Uterus (tissue), 4 donors: ENCODE results near the gene GABRB1. TPM values are rescaled to one million over a fixed set of nuclear protein-coding genes. Genes with fewer than 3 reads are reported as not detected.

Source experiments
- DNase-seq, 2 donors: peaks; one replicate each; pipeline ENCODE4 v3.0.0-alpha.2; 2019 to 2020
- H3K27ac ChIP-seq, 2 donors: fragments of 200-600 bp; sonication (generic); 1 replicate in 1 of 2; 2 replicates in 1 of 2; pipeline ENCODE4 v1.5.1; 2016 to 2018
- H3K27me3 ChIP-seq, 2 donors: fragments of 200-600 bp; sonication (generic); one replicate each; pipeline ENCODE4 v1.5.1; 2018 to 2019; ENCODE audit warnings: control low read depth in 1 of 2
- H3K36me3 ChIP-seq, 2 donors: fragments of 200-600 bp; sonication (generic); one replicate each; pipeline ENCODE4 v1.5.1; 2019; ENCODE audit warnings: control low read depth in 1 of 2
- H3K4me1 ChIP-seq, 2 donors: fragments of 200-600 bp; sonication (generic); one replicate each; pipeline ENCODE4 v1.5.1; 2018 to 2019; ENCODE audit warnings: control low read depth in 1 of 2
- H3K4me3 ChIP-seq, 2 donors: fragments of 200-600 bp; sonication (generic); 1 replicate in 1 of 2; 2 replicates in 1 of 2; pipeline ENCODE4 v1.5.1; 2018 to 2019; ENCODE audit warnings: mild to moderate bottlenecking in 1 of 2
- H3K9me3 ChIP-seq, 2 donors: fragments of 200-600 bp; sonication (generic); one replicate each; pipeline ENCODE4 v1.5.1; 2019; ENCODE audit warnings: control low read depth in 1 of 2
- CTCF ChIP-seq, 4 experiments: fragments of 200-600 bp in 2 of 4; fragments of 450-650 bp in 2 of 4; sonication (generic) in 2 of 4; IDR thresholded peaks; one replicate each; pipeline ENCODE4 v1.5.1; 2016 to 2019; ENCODE audit warnings: antibody characterized with exemption in 4 of 4, mild to moderate bottlenecking in 2 of 4, moderate library complexity in 1 of 4
- POLR2A ChIP-seq, 2 donors: fragments of 450-650 bp; IDR thresholded peaks; one replicate each; pipeline ENCODE4 v1.6.1; 2016; ENCODE audit warnings: antibody characterized with exemption in 2 of 2, mild to moderate bottlenecking in 1 of 2, moderate library complexity in 1 of 2
- intact Hi-C: fragments of 100-400 bp; cut with DNase I; formaldehyde crosslinking; loops from one replicate; pipeline ENCODE4 v1.15.1; 2023; ENCODE audit warnings: low total_unique reads
- total RNA-seq, 4 donors: library from RNA; depleted of rRNA in 3 of 4; stranded (reverse); fragments of >200 nt in 3 of 4; gene quantifications; one replicate each; pipeline versions ENCODE4 v1.1.0 to v1.2.4, GENCODE V29; 2014 to 2023
- donor health status: DM: yes; HTN: yes; CAD: no.

The GABRB1 gene
- total RNA-seq, 4 donors from 2014 or later = 1.2 to 1.5 TPM; not detected in 2

DNA sequence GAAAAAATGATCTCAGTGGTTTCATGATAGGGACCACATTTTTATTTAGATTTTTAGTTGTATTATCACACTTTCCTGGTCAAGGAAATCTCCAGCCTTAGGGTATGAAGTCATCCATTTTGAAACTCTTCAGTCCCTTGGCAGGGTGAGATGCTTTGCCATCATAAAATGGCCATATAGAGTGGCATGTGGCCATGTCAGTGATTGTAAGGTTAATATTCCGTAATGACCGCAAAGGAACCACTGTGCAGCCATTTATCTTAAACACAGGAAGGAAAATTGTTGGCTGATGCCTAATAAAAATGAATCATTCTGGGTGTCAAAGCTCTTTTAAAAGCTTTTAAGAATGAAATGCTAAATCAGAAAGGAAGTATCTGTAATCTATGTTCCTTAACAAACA, 396.6 kb downstream of the GABRB1 start:
- no peaks in the 10 kb centered on the region for H3K4me1 ChIP-seq
- TF ChIP-seq CTCF (IDR thresholded peaks at IDR 0.05) (no peak), POLR2A (IDR thresholded peaks at IDR 0.05) (no peak)
- H3K27ac ChIP-seq = no peak overlapping the region
- intact Hi-C loops = no loop called here
- no peaks in the 10 kb centered on the region for H3K27me3 ChIP-seq
- no peak overlapping the region for H3K4me3 ChIP-seq
- H3K9me3 ChIP-seq = no peaks in the 10 kb centered on the region
- no peak for DNase-seq
- H3K36me3 ChIP-seq = no peaks in the 10 kb centered on the region

DNA sequence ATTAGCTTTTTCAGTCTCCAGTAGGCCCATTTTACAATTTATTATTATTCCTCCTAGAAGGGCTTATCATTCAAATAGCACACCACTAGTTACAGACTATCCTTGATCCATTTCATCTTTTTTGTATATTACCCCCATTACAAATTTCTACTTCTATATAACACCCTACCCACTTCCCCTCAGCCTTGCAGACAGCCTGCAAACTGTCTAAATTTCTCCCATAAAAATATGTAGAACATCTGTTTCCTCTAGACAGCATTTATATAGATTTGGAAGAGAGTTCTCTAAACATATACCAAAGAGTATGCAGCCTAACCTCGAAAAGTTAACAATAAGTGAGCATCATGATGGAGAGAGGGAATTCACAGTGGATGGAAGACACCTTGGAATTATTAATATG, 401.4 kb downstream of the GABRB1 start:
- no peak overlapping the region for H3K27ac ChIP-seq
- TF ChIP-seq CTCF (IDR thresholded peaks at IDR 0.05) = no peak
- TF ChIP-seq POLR2A (IDR thresholded peaks at IDR 0.05) = no peak
- no peaks in the 10 kb centered on the region for H3K27me3 ChIP-seq
- H3K9me3 ChIP-seq = no peaks in the 10 kb centered on the region
- H3K36me3 ChIP-seq = no peaks in the 10 kb centered on the region
- DNase-seq = no peak
- intact Hi-C loops = no loop called here
- H3K4me3 ChIP-seq = no peak overlapping the region
- no peaks in the 10 kb centered on the region for H3K4me1 ChIP-seq

DNA sequence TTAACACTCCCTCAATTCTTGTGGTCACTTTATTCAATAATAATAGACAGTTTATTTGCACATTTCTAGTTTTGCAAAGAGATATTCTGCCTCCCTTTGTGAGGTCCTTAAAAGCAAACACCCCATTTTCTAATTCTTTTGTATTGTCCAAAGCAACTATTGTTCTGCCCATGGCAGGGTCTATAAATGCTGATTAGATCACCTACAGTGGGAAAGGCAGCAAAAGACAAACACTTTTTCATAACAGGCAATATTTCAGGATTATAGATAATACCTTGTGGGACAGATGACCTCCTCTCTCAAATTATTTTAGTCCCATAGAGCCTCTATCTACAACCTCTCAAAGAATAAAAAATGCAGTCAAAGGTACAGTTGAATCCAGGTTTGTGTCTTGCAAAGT, 403.6 kb downstream of the GABRB1 start:
- TF ChIP-seq CTCF (IDR thresholded peaks at IDR 0.05) (no peak), POLR2A (IDR thresholded peaks at IDR 0.05) (no peak)

GRCh38 chr4:47442980-47443379, 411.6 kb downstream of the GABRB1 start:
- no peak for DNase-seq
- Histone ChIP-seq H3K4me1 (no peaks in the 10 kb centered on the region), H3K27me3 (no peaks in the 10 kb centered on the region), H3K4me3 (no peak overlapping the region), H3K36me3 (no peaks in the 10 kb centered on the region), H3K27ac (no peak overlapping the region), H3K9me3 (no peaks in the 10 kb centered on the region)
- no peak for TF ChIP-seq CTCF (IDR thresholded peaks at IDR 0.05)
- TF ChIP-seq POLR2A (IDR thresholded peaks at IDR 0.05) = no peak
- intact Hi-C loops = no loop called here

More for the DNA sequence above, 403.6 kb downstream of the GABRB1 start:
- Histone ChIP-seq H3K9me3 (no peaks in the 10 kb centered on the region), H3K36me3 (no peaks in the 10 kb centered on the region), H3K4me1 (no peaks in the 10 kb centered on the region), H3K4me3 (no peak overlapping the region), H3K27me3 (no peaks in the 10 kb centered on the region), H3K27ac (no peak overlapping the region)
- DNase-seq = no peak
- intact Hi-C loops = no loop called here

DNA sequence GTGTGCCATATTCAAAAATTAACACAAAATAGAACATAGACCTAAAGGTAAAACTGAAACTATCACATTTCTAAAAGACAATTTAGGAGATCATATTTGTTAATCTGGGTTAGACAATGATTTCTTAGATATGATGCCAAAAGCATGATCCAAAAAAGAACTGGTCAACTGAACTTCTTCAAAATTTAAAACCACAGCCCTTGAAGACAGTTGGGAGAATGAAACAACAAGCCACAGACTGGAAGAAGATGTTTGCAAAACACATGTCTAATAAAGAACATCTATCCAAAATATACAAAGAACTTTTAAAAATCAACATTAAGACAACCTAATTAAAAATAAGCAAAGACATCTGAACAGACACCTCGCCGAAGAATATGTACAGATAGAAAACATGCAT, 412.7 kb downstream of the GABRB1 start:
- Histone ChIP-seq H3K9me3 (no peaks in the 10 kb centered on the region), H3K27me3 (no peaks in the 10 kb centered on the region), H3K36me3 (no peaks in the 10 kb centered on the region), H3K4me3 (no peak overlapping the region), H3K27ac (no peak overlapping the region), H3K4me1 (no peaks in the 10 kb centered on the region)
- TF ChIP-seq CTCF (IDR thresholded peaks at IDR 0.05) (no peak), POLR2A (IDR thresholded peaks at IDR 0.05) (no peak)
- no peak for DNase-seq
- intact Hi-C loops = no loop called here
